ENCODE data around the gene SERPIND1.

DNA sequence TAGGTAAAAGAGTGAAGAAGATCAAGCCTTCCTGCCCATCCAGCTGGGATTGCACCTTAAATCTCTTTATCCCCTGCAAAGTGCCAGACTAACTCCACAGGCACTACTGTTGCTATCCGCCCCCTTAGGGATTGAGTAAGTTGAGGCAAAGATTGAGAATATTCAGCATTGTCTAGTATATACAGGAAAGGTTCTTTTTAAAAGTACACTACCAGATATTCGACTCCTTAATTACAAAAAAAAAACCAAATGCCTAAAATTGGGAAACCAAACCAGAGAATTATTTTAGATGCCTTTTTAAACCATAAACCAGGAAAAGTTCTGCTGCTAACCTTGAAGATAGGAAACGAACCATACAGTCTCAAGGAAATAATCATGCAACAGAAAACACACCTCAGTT, 11.5 kb downstream of the SERPIND1 start:
- TF ChIP-seq, protein P1, sequence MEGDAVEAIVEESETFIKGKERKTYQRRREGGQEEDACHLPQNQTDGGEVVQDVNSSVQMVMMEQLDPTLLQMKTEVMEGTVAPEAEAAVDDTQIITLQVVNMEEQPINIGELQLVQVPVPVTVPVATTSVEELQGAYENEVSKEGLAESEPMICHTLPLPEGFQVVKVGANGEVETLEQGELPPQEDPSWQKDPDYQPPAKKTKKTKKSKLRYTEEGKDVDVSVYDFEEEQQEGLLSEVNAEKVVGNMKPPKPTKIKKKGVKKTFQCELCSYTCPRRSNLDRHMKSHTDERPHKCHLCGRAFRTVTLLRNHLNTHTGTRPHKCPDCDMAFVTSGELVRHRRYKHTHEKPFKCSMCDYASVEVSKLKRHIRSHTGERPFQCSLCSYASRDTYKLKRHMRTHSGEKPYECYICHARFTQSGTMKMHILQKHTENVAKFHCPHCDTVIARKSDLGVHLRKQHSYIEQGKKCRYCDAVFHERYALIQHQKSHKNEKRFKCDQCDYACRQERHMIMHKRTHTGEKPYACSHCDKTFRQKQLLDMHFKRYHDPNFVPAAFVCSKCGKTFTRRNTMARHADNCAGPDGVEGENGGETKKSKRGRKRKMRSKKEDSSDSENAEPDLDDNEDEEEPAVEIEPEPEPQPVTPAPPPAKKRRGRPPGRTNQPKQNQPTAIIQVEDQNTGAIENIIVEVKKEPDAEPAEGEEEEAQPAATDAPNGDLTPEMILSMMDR (IDR thresholded peaks at IDR 0.05), result no peak
- TF ChIP-seq POLR2A (IDR thresholded peaks at IDR 0.05), result no peak
- TF ChIP-seq EP300 (IDR thresholded peaks at IDR 0.05), result no peak
- no peak for TF ChIP-seq POLR2AphosphoS5 (IDR thresholded peaks at IDR 0.05)

All from gastroesophageal sphincter (tissue), 3 donors.